Dedifferentiated amniotic fluid mesenchymal stem cell (primary cell): ENCODE data around the gene ASCC2.
"Not testable (repeated sequence)": the region's sequence is repeated elsewhere in the genome, so short reads cannot be mapped to it uniquely, and the experiment has no call there.

Experiments
- DNase-seq: peaks from one replicate; pipeline ENCODE4 v3.0.0-alpha.2; 2016; ENCODE audit errors: extremely low spot score

ASCC2 gene

GRCh38 chr22:29755889-29756288 lies 82.2 kb downstream of the ASCC2 start:
- DNase-seq, result no peak

- DNase-seq, result not testable (repeated sequence)
Observed at GRCh38 chr22:29754658-29755395, 83.2 kb downstream of the ASCC2 start.

DNA sequence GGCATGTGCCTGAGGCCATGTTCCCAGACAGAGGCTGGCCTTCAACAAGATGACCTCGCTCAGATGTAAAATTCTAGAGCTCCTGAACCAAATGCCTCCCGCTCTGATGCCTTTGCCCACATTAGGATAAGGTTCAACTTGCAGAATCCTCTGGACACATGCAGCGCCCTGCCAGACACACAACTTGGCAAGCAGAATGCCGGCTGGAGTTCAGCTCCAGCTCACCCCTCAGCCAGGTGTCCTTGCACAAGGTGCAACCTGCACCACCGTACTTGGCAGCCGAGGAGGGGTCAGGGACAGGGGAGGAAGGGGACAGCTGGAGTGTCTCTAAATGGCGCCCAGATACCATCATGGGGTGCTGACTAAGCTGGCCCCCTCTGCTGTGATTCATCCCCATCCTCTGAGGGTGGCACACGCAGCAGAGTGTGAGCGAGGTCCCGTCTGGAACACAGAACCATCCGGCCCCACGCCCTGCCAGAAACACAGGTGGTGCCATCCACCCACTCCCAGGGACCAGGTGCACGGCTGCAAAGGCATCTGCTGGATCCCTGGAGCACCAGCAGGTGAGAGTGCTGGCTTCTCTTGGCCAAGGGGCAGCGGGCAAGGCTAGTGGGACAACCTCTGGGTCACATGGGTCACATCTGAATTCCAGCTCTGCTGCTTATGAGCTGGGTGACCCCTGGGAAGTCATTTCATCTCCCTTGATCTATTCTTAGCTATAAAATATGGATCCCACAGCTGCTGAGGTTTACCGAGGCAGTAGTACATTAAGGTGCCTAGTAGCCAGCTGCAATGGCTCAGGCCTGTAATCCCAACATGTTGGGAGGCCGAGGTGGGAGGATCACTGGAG lies 84.0 kb downstream of the ASCC2 start:
- no peak for DNase-seq

DNA sequence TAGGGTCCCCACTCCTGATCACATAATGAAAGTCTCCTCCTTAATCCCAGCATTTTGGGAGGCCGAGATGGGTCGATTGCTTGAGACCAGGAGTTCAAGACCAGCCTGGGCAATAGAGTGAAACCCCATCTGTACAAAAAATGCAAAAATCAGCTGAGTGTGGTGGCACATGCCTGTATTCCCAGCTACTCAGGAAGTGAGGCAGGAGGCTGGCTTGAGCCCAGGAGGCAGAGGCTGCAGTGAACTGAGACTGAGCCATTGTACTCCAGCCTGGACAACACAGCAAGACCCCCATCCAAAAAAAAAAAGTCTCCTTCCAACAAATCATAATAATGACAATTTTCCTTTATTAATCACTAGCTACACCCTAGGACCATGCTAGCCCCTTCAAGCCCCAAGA lies 86.4 kb downstream of the ASCC2 start:
- DNase-seq, result no peak

DNA sequence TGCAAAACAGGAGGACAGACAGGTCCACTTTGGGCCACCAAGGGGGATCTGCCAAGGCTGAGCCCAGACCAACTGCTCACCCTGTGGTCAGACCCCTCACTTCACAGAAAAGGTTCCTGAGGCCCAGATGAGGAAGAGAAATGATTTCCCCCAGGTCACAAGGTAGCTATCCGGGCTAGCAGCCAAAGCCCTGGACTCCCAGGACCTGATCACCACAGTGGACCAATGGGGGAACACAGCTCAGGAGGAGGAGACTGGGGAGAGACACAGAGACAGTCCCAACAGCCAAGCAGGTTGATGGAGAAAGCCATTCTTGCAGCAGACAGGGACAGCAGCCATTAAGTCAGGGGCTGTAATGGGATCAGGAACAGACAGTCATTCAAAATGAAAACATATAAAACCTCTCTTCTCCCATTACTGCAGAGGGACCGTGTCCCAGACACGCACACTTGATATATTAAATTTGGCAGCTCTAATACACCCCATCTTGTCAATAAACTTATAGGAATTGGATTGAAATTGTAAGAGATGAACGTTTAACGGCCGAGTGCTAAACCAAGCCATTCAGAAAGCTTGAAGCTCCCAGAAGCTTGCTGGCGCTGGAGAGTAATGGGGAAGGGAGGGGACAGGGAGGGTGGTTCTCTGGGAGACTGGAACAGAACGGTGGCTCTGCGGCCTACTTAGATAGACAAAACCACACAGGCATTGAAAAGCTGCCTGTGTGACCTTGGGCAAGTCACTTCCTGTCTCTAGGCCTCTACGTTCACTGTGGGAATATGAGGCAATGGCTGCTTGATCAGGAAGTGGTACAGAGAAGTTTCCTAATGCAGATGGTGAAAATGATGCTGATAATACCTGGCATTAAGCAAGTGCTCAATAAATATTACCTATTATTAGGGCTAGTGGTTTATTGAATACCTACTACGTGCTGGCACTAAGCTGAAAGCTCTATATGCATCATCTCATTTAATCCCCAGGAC lies 87.2 kb downstream of the ASCC2 start:
- DNase-seq, result no peak

- DNase-seq, result no peak
Observed at GRCh38 chr22:29750029-29750428, 88.0 kb downstream of the ASCC2 start.

- no peak for DNase-seq
Observed at GRCh38 chr22:29748248-29748893, 89.7 kb downstream of the ASCC2 start.

- DNase-seq, result no peak
Observed at GRCh38 chr22:29747832-29748231, 90.2 kb downstream of the ASCC2 start.

- peak; percentile 67 for DNase-seq
Observed at GRCh38 chr22:29744902-29745301, 93.2 kb downstream of the ASCC2 start.

GRCh38 chr22:29742326-29742725 lies 95.7 kb downstream of the ASCC2 start:
- DNase-seq, result no peak

DNA sequence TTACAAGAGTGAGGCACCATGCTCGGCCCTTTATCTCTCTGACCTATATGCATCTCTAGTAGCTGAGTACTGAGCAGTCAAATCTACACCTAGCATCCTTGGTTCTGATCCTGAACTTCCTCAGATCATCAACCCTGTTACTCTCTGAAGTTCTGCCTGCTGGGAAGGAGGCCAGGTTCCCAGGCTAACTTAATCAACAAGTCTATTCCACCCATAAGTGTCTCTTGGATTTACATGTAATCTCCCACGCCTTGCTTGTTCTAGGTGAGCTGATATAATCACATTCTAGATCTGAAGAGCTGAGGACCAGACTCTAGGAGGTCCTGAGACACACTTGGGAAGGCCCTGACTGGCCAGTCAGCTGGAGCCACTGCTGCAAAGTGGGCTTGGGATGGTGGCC lies 96.1 kb downstream of the ASCC2 start:
- no peak for DNase-seq

- no peak for DNase-seq
Observed at GRCh38 chr22:29740216-29740615, 97.9 kb downstream of the ASCC2 start.

DNA sequence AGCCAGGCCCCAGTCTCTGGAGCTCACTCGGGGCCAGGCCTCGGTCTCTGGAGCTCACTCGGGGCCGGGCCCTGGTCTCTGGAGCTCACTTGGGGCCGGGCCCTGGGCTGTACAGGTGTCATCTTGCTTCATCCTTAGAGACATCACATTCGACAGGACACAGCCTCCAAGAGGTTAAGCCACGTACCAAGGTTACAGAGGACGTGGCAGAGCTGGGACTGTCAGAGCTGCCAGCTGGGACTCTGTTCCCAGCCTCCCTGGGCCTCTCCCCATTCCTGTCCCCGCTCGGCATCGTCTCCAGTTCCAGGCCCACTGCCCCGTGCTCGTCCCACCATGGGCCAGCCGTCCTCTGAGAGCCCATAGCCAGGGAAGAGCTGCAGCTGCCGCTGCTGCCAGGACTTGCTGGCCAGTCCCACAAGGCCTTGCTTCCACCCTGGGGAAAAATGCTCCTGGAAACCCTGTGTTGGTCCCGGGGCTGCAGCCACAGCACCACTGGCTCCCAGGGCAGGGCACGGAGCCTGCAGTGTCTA lies 98.7 kb downstream of the ASCC2 start:
- DNase-seq, result no peak
